Chondrocyte (in vitro differentiated cells): ENCODE data around the gene PLPPR1. TPM values are rescaled to one million over a fixed set of nuclear protein-coding genes. Genes with fewer than 3 reads are reported as not detected.

Experiments used
- DNase-seq: peaks from one replicate; pipeline ENCODE4 v3.0.0; 2021; ENCODE audit warnings: mixed read lengths, low spot score
- H3K27ac Mint-ChIP-seq: one replicate; pipeline ENCODE4 v1.8.0; 2021; ENCODE audit warnings: mild to moderate bottlenecking, moderate library complexity, mixed read lengths; ENCODE audit not compliant: unreplicated experiment
- H3K27me3 Mint-ChIP-seq: 2 replicates; pipeline ENCODE4 v1.8.0; 2021; ENCODE audit warnings: low read depth, mixed read lengths
- H3K36me3 Mint-ChIP-seq: 2 replicates; pipeline ENCODE4 v1.8.0; 2021; ENCODE audit warnings: low read depth, mixed read lengths
- H3K4me1 Mint-ChIP-seq: 2 replicates; pipeline ENCODE4 v1.8.0; 2021; ENCODE audit warnings: low read depth, mild to moderate bottlenecking, mixed read lengths
- H3K4me3 Mint-ChIP-seq: one replicate; pipeline ENCODE4 v1.8.0; 2021; ENCODE audit warnings: mild to moderate bottlenecking, moderate library complexity, mixed read lengths; ENCODE audit not compliant: unreplicated experiment
- H3K9me3 Mint-ChIP-seq: 2 replicates; pipeline ENCODE4 v1.8.0; 2021; ENCODE audit warnings: low read depth, mixed read lengths
- CTCF ChIP-seq: fragments of 200-600 bp; sonication (generic); IDR thresholded peaks from 2 replicates; pipeline ENCODE4 v1.5.0; 2021; ENCODE audit warnings: antibody characterized with exemption, mild to moderate bottlenecking, moderate library complexity
- total RNA-seq: library from RNA; stranded (reverse); gene quantifications from 3 replicates; pipeline ENCODE4 v1.2.1, GENCODE V29; 2021

Gene PLPPR1
- total RNA-seq, 1 donor from 2014 or later = not detected

GRCh38 chr9:100999906-101000544 is 28.5 kb upstream of the PLPPR1 start:
- H3K4me3 Mint-ChIP-seq = no peak overlapping the region
- no peaks in the 10 kb centered on the region for H3K4me1 Mint-ChIP-seq
- no peaks in the 10 kb centered on the region for H3K36me3 Mint-ChIP-seq
- DNase-seq = no peak
- peaks cover 3% of the 10 kb centered on the region for H3K9me3 Mint-ChIP-seq
- peaks cover 8% of the 10 kb centered on the region for H3K27me3 Mint-ChIP-seq
- no peak for TF ChIP-seq CTCF
- H3K27ac Mint-ChIP-seq = no peak overlapping the region

GRCh38 chr9:101005246-101005645 is 23.3 kb upstream of the PLPPR1 start:
- Mint-ChIP-seq H3K27ac (no peak overlapping the region), H3K9me3 (peaks cover 15% of the 10 kb centered on the region), H3K36me3 (no peaks in the 10 kb centered on the region), H3K27me3 (no peaks in the 10 kb centered on the region), H3K4me1 (no peaks in the 10 kb centered on the region), H3K4me3 (no peak overlapping the region)
- TF ChIP-seq CTCF = no peak
- no peak for DNase-seq

GRCh38 chr9:101014566-101014965 is 14.0 kb upstream of the PLPPR1 start:
- Mint-ChIP-seq H3K9me3 (no peaks in the 10 kb centered on the region), H3K27me3 (peaks cover 10% of the 10 kb centered on the region), H3K4me1 (no peaks in the 10 kb centered on the region), H3K36me3 (no peaks in the 10 kb centered on the region), H3K27ac (no peak overlapping the region), H3K4me3 (no peak overlapping the region)
- no peak for TF ChIP-seq CTCF
- no peak for DNase-seq

GRCh38 chr9:101018467-101018866 is 10.1 kb upstream of the PLPPR1 start:
- H3K27ac Mint-ChIP-seq = no peak overlapping the region
- H3K36me3 Mint-ChIP-seq = no peaks in the 10 kb centered on the region
- no peaks in the 10 kb centered on the region for H3K4me1 Mint-ChIP-seq
- no peaks in the 10 kb centered on the region for H3K9me3 Mint-ChIP-seq
- TF ChIP-seq CTCF = no peak
- DNase-seq = no peak
- no peak overlapping the region for H3K4me3 Mint-ChIP-seq
- H3K27me3 Mint-ChIP-seq = peaks cover 12% of the 10 kb centered on the region

GRCh38 chr9:101022704-101023103 is 5.8 kb upstream of the PLPPR1 start:
- no peak for DNase-seq
- Mint-ChIP-seq H3K4me1 (no peaks in the 10 kb centered on the region), H3K27me3 (peaks cover 37% of the 10 kb centered on the region), H3K9me3 (no peaks in the 10 kb centered on the region), H3K27ac (no peak overlapping the region), H3K4me3 (no peak overlapping the region), H3K36me3 (no peaks in the 10 kb centered on the region)
- TF ChIP-seq CTCF = no peak
